HepG2 (cell line): ENCODE data around the gene SERPINE2. TPM values are rescaled to one million over a fixed set of nuclear protein-coding genes. Genes with fewer than 3 reads are reported as not detected.

Experiments
- GABPA ChIP-seq, 2 experiments: IDR thresholded peaks; 2 replicates each; pipeline ENCODE4 v1.6.1; 2011 to 2016; ENCODE audit warnings: low read depth in 2 of 2, low read length in 1 of 2, missing biosample characterization in 1 of 2, missing genetic modification characterization in 1 of 2
- JUN ChIP-seq: sonication (generic); formaldehyde crosslinking; IDR thresholded peaks from 2 replicates; pipeline ENCODE4 v1.4.0; 2020; ENCODE audit warnings: mild to moderate bottlenecking, missing genetic modification reagents
- PLRG1 ChIP-seq: fragments of 450-650 bp; conservative IDR thresholded peaks from 2 replicates; pipeline ENCODE4 v1.6.1; 2016
- RNF2 ChIP-seq: fragments of 450-650 bp; conservative IDR thresholded peaks from 2 replicates; pipeline ENCODE4 v1.6.1; 2016; ENCODE audit warnings: low read depth
- RXRB ChIP-seq: IDR thresholded peaks from 2 replicates; pipeline ENCODE4 v1.6.1; 2016; ENCODE audit warnings: borderline replicate concordance, missing genetic modification reagents, missing compliant biosample characterization
- SKI ChIP-seq: fragments of 450-650 bp; IDR thresholded peaks from one replicate; pipeline ENCODE4 v1.6.1; 2018; ENCODE audit warnings: mild to moderate bottlenecking; ENCODE audit not compliant: partially characterized antibody
- ZKSCAN8 ChIP-seq: IDR thresholded peaks from 2 replicates; pipeline ENCODE4 v1.6.1; 2016; ENCODE audit warnings: borderline replicate concordance, missing genetic modification reagents, missing compliant biosample characterization
- ZNF235 ChIP-seq: sonication (generic); formaldehyde crosslinking; IDR thresholded peaks from 2 replicates; pipeline ENCODE4 v1.8.1; 2023; ENCODE audit warnings: mild to moderate bottlenecking, missing genetic modification reagents, borderline replicate concordance
- ZNF292 ChIP-seq: sonication (generic); formaldehyde crosslinking; IDR thresholded peaks from 2 replicates; pipeline ENCODE4 v1.8.1; 2022; ENCODE audit warnings: mild to moderate bottlenecking, low read depth, missing genetic modification reagents, borderline replicate concordance
- ZNF3 ChIP-seq: IDR thresholded peaks from 2 replicates; pipeline ENCODE4 v1.7.0; 2017; ENCODE audit warnings: inconsistent platforms
- ZNF496 ChIP-seq: sonication (generic); formaldehyde crosslinking; IDR thresholded peaks from 2 replicates; pipeline ENCODE4 v1.8.1; 2023; ENCODE audit warnings: mild to moderate bottlenecking, moderate library complexity, missing genetic modification reagents; ENCODE audit not compliant: insufficient replicate concordance
- ZNF607 ChIP-seq: sonication (generic); formaldehyde crosslinking; IDR thresholded peaks from 2 replicates; pipeline ENCODE4 v1.5.1; 2020; ENCODE audit warnings: missing genetic modification reagents, mild to moderate bottlenecking, borderline replicate concordance
- polyA plus RNA-seq, 8 experiments: library from polyadenylated mRNA; depleted of rRNA in 3 of 8; stranded (reverse) in 7 of 8; unstranded in 1 of 8; fragments of >200 nt; fragmentation: Illumina TruSeq in 4 of 8; extraction: Trizol in 4 of 8; gene quantifications; 2 replicates each; pipeline versions ENCODE4 v1.2.1 to v1.2.3, GENCODE V29; 2011 to 2016; ENCODE audit warnings: low read depth in 4 of 8, missing spikeins in 1 of 8, mixed read lengths in 1 of 8; ENCODE audit not compliant: insufficient read depth in 1 of 8
- total RNA-seq, 5 experiments: library from RNA; depleted of rRNA; stranded (reverse); fragments of >200 nt; fragmentation: Illumina TruSeq; extraction: Trizol; gene quantifications; 2 replicates each; pipeline ENCODE4 v1.2.3, GENCODE V29; 2016; ENCODE audit warnings: low read depth in 1 of 5
- TF ChIP-seq, protein P1 (sequence below): IDR thresholded peaks from 2 replicates; pipeline ENCODE4 v1.6.1; 2012; ENCODE audit warnings: inconsistent platforms
- TF ChIP-seq, protein P2 (sequence below): sonication (generic); formaldehyde crosslinking; IDR thresholded peaks from 2 replicates; pipeline ENCODE4 v1.4.0; 2020; ENCODE audit warnings: missing genetic modification reagents, mild to moderate bottlenecking, borderline replicate concordance
- TF ChIP-seq, protein P3 (sequence below): sonication (generic); formaldehyde crosslinking; IDR thresholded peaks from 2 replicates; pipeline ENCODE4 v1.5.0; 2020; ENCODE audit warnings: mild to moderate bottlenecking, missing genetic modification reagents, borderline replicate concordance
- TF ChIP-seq, protein P4 (sequence below): sonication (generic); formaldehyde crosslinking; IDR thresholded peaks from 2 replicates; pipeline ENCODE4 v1.4.0; 2020; ENCODE audit warnings: low read depth, missing genetic modification reagents

SERPINE2 gene
- total and polyA plus RNA-seq, 2 of the 13 experiments (the other 11 are each of a cell fraction or from before 2014, with no cell fraction given), result 7.9 to 18.1 TPM

DNA sequence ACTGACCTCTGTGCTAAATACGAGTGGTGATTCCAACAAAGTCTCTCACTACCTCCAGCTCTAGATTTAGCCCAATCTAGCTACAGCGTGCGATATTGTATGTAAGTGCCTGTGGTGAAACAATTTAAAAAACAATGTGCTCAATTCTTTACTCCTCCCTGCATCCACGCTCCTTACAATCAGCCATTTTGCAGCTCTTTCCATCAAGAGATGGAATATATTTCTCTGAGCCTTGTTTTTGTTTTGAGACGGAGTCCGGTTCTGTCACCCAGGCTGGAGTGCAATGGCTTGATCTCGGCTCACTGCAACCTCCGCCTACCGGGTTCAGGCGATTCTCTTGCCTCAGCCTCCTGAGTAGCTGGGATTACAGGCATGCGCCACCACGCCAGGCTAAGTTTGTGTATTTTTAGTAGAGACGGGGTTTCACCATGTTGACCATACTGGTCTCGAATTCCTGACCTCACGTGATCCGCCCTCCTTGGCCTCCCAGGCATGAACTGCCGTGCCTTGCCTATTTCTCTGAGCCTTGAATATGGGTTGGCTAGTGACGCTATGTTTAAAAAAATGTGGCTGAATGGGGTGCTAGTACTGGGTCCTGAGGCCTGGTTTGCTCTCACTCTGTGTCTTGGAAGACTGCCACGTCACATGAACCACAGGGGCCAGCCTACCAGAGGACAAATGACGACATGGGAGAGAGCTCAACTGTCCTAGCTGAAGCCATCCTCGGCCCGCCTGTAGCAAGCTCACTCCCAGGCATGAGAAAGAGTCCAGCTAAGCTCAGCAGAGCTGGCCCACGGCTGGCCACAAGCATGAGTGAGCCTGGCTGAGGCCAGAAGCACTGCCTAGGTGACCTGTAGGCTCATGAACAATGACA, 108.7 kb downstream of the SERPINE2 start (continued):
- TF ChIP-seq RNF2 (no peak; the same call in 1 of the 2 replicates), ZNF292 (CRISPR knock-in tag) (peak; percentile 95), ZNF607 (CRISPR knock-in tag) (peak; percentile 92; the same call in 1 of the 2 replicates), ZNF235 (CRISPR knock-in tag) (no peak), RXRB (CRISPR knock-in tag) (peak; percentile 74), PLRG1 (no peak), ZNF3 (CRISPR knock-in tag) (peak; percentile 71; the same call in 1 of the 2 replicates), ZNF496 (CRISPR knock-in tag) (no peak), ZKSCAN8 (CRISPR knock-in tag) (peak; percentile 48; the same call in 1 of the 2 replicates), GABPA (IDR thresholded peaks at IDR 0.05; ENCODE audit: low read depth, low read length) (no peak), GABPA (CRISPR knock-in tag; IDR thresholded peaks at IDR 0.05; ENCODE audit: low read depth) (peak; percentile 52; the same call in 1 of the 2 replicates), SKI (peak; percentile 21), JUN (CRISPR knock-in tag) (no peak; the same call in 1 of the 2 replicates)
- TF ChIP-seq, protein P1, sequence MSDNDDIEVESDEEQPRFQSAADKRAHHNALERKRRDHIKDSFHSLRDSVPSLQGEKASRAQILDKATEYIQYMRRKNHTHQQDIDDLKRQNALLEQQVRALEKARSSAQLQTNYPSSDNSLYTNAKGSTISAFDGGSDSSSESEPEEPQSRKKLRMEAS, result peak; percentile 75
- TF ChIP-seq, protein P2, sequence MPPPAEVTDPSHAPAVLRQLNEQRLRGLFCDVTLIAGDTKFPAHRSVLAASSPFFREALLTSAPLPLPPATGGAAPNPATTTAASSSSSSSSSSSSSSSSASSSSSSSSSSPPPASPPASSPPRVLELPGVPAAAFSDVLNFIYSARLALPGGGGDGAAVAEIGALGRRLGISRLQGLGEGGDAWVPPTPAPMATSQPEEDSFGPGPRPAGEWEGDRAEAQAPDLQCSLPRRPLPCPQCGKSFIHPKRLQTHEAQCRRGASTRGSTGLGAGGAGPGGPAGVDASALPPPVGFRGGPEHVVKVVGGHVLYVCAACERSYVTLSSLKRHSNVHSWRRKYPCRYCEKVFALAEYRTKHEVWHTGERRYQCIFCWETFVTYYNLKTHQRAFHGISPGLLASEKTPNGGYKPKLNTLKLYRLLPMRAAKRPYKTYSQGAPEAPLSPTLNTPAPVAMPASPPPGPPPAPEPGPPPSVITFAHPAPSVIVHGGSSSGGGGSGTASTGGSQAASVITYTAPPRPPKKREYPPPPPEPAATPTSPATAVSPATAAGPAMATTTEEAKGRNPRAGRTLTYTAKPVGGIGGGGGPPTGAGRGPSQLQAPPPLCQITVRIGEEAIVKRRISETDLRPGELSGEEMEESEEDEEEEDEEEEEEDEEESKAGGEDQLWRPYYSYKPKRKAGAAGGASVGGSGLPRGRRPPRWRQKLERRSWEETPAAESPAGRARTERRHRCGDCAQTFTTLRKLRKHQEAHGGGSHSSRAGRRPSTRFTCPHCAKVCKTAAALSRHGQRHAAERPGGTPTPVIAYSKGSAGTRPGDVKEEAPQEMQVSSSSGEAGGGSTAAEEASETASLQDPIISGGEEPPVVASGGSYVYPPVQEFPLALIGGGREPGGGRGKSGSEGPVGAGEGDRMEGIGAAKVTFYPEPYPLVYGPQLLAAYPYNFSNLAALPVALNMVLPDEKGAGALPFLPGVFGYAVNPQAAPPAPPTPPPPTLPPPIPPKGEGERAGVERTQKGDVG, result peak; percentile 95
- TF ChIP-seq, protein P3, sequence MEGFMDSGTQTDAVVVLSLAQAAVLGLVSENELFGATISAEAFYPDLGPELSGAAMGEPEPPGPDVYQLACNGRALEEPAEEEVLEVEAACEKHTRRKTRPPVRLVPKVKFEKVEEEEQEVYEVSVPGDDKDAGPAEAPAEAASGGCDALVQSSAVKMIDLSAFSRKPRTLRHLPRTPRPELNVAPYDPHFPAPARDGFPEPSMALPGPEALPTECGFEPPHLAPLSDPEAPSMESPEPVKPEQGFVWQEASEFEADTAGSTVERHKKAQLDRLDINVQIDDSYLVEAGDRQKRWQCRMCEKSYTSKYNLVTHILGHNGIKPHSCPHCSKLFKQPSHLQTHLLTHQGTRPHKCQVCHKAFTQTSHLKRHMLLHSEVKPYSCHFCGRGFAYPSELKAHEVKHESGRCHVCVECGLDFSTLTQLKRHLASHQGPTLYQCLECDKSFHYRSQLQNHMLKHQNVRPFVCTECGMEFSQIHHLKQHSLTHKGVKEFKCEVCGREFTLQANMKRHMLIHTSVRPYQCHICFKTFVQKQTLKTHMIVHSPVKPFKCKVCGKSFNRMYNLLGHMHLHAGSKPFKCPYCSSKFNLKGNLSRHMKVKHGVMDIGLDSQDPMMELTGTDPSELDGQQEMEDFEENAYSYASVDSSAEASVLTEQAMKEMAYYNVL (CRISPR knock-in tag), result peak; percentile 84; the same call in 1 of the 2 replicates
- TF ChIP-seq, protein P4, sequence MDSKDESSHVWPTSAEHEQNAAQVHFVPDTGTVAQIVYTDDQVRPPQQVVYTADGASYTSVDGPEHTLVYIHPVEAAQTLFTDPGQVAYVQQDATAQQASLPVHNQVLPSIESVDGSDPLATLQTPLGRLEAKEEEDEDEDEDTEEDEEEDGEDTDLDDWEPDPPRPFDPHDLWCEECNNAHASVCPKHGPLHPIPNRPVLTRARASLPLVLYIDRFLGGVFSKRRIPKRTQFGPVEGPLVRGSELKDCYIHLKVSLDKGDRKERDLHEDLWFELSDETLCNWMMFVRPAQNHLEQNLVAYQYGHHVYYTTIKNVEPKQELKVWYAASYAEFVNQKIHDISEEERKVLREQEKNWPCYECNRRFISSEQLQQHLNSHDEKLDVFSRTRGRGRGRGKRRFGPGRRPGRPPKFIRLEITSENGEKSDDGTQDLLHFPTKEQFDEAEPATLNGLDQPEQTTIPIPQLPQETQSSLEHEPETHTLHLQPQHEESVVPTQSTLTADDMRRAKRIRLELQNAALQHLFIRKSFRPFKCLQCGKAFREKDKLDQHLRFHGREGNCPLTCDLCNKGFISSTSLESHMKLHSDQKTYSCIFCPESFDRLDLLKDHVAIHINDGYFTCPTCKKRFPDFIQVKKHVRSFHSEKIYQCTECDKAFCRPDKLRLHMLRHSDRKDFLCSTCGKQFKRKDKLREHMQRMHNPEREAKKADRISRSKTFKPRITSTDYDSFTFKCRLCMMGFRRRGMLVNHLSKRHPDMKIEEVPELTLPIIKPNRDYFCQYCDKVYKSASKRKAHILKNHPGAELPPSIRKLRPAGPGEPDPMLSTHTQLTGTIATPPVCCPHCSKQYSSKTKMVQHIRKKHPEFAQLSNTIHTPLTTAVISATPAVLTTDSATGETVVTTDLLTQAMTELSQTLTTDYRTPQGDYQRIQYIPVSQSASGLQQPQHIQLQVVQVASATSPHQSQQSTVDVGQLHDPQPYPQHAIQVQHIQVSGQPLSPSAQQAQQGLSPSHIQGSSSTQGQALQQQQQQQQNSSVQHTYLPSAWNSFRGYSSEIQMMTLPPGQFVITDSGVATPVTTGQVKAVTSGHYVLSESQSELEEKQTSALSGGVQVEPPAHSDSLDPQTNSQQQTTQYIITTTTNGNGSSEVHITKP (CRISPR knock-in tag), result peak; percentile 72; the same call in 1 of the 2 replicates
